AG09319 (cell line): ENCODE measurements around the gene TRPV6.

Source experiments
- DNase-seq: peaks from one replicate; pipeline ENCODE4 v3.0.0-alpha.2; 2010; ENCODE audit warnings: low read depth; ENCODE audit errors: extremely low read depth
- TF ChIP-seq, protein P1 (sequence below): IDR thresholded peaks from 2 replicates; pipeline ENCODE4 v1.5.1; 2011; ENCODE audit warnings: low read depth, mild to moderate bottlenecking, inconsistent platforms, low read length, moderate library complexity

TRPV6 gene

DNA sequence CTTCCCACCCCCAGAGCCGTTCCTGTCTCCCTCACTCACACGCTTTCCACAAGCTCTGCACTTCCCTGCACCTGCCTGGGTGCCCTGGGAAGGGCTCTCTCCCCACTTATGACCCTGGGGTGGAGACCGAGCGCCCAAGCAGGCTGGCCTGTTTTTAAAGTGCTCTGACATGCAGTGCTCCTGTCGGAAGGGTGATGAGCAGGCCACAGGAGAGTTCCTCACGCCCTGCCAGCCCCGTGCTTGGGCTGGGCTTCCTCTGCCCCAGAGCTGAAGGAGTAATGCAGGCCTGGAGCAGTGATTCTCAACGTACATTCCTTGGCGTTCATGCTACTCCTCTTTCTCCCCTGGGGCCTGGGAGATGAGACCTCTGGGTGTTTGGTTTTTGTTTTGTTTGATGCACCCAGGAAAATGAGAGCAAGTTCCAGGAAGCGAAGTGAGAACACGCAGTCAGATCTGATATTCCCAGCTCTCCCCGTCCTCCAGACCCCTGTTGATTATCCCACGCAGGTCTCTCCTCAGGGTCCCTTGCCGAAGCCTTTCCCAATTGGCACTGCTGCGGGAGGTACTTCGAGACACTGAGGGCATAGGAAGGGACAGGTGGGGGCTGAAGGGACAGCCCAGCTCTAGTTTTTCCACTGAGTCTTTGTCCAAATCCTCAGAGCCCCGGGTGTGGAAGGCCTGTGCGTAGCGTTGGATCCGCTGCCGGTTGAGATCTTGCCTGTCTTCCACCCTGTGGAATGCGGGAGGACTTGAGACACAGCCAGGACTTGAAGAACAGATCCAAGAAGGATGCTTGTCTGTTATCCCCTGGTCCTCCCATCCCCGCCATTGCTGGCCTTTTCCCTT, 14.1 kb downstream of the TRPV6 start:
- TF ChIP-seq, protein P1, sequence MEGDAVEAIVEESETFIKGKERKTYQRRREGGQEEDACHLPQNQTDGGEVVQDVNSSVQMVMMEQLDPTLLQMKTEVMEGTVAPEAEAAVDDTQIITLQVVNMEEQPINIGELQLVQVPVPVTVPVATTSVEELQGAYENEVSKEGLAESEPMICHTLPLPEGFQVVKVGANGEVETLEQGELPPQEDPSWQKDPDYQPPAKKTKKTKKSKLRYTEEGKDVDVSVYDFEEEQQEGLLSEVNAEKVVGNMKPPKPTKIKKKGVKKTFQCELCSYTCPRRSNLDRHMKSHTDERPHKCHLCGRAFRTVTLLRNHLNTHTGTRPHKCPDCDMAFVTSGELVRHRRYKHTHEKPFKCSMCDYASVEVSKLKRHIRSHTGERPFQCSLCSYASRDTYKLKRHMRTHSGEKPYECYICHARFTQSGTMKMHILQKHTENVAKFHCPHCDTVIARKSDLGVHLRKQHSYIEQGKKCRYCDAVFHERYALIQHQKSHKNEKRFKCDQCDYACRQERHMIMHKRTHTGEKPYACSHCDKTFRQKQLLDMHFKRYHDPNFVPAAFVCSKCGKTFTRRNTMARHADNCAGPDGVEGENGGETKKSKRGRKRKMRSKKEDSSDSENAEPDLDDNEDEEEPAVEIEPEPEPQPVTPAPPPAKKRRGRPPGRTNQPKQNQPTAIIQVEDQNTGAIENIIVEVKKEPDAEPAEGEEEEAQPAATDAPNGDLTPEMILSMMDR, result no peak

DNA sequence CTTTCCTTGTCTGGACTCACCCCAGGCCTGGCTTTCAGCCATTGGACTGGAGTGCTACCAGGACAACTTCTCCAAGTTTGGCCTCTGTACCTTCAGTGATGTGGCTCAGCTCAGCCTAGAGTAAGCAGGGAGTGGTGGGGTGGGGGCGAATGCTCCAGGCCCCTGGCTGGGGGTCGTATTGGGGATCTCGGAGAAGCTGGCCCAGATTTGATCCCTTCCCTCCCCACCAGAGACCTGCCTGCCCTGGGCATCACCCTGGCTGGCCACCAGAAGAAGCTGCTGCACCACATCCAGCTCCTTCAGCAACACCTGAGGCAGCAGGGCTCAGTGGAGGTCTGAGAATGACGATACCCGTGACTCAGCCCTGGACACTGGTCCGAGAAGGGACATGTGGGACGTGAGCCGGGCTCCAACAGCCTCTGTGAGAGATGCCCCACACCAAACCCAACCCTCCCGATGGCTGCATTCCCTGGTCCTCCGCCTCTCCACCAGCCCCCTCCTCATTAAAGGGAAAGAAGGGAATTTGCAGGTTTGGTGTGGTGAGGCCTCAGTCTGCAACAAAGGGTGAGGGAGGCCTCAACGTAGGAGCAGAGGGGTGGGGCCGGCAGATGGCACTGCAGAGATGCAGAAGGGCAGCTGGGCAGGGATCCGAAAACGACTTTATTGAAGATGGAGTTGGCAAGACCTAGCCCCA, 14.8 kb downstream of the TRPV6 start:
- DNase-seq, result no peak
- TF ChIP-seq, protein P1, result no peak

More for the DNA sequence above, 14.1 kb downstream of the TRPV6 start:
- DNase-seq, result no peak

DNA sequence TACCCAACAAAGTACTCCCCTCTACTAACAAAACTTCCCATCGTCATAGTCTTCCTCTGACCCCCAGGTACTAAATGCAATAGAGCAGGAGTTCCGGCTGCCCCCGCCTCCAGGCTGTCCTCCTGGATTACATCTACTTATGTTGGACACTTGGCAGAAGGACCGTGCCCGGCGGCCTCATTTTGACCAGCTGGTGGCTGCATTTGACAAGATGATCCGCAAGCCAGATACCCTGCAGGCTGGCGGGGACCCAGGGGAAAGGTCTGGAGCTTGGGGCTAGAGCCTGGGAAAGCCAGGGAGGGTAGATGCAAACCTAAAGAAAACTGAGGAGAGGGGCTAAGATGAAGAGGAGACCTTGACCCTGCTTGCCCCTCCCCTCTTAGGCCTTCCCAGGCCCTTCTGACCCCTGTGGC, 15.4 kb downstream of the TRPV6 start:
- TF ChIP-seq, protein P1, result no peak
- DNase-seq, result no peak

DNA sequence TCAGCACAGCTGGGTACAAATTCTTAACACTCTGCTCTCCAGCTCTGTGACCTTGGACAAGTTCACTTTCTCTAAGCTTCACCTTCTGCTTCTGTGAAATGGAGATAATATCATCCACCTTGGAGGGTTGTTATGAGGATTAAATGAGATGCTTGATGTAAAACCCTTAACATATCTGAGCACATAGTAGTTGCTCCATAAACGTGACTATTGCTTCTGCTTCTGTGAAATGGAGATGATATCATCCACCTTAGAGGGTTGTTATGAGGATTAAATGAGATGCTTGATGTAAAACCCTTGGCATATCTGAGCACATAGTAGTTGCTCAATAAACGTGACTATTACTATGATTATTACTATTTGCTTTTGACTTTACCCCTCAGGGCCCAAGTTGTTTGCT, 16.1 kb downstream of the TRPV6 start:
- DNase-seq, result no peak
- TF ChIP-seq, protein P1, result no peak

DNA sequence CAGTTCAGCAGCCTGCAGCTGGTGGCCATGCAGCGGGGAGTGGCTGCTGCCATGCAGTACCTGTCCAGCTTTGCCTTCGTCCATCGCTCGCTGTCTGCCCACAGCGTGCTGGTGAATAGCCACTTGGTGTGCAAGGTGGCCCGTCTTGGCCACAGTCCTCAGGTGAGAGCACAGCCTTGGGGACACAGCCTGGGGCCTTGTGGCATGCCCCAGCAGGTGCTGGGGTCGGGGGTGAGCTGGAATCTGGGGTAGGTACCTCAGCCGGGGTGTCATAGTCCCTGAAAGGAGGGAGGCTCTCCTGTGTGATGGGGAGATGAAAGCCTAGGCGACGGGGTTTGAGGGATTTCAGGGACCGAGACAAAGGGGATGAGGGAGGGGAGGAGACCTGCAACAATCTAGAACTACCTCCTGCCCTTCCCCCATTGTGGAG, 16.5 kb downstream of the TRPV6 start:
- TF ChIP-seq, protein P1, result no peak
- no peak for DNase-seq

DNA sequence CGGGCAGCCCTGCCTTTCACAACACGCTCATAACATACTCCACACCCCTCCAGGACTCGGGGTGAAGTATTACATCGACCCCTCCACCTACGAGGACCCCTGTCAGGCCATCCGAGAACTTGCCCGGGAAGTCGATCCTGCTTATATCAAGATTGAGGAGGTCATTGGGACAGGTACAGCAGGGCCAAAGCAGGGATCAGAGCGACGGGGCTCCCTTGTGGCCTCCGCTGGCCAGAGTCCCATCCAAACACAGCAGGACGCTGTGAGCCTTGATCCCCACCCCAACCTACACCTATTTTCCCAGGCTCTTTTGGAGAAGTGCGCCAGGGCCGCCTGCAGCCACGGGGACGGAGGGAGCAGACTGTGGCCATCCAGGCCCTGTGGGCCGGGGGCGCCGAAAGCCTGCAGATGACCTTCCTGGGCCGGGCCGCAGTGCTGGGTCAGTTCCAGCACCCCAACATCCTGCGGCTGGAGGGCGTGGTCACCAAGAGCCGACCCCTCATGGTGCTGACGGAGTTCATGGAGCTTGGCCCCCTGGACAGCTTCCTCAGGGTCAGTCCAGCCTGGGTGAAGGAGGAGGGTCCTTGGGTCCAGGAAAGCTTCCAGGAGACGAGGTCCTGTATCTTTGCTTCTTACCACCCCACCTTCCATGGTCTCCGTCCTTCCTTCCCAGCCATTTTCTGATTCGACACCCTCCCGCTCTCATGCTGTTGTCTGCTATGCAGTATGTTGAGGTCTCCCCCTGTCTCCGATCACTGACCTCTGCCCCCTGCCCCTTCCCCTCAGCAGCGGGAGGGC, 17.2 kb downstream of the TRPV6 start:
- TF ChIP-seq, protein P1, result no peak
- DNase-seq, result no peak
